ENCODE measurements around the gene TNIK.

TNIK gene

DNA sequence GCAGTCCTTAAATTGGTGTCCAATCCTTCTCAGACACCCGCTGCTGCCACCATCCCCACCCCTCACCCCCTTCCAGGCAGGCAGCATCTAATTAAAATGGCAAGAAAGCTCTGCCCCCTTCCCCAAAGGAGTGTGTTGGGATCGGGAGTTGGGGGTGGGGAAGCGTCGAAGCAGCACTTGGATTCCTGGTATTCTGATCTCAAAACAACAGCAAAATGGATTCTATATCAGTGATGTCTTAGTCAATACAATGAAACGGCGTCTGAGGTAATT, 1.4 kb downstream of the TNIK start:
- TF ChIP-seq, protein P1, sequence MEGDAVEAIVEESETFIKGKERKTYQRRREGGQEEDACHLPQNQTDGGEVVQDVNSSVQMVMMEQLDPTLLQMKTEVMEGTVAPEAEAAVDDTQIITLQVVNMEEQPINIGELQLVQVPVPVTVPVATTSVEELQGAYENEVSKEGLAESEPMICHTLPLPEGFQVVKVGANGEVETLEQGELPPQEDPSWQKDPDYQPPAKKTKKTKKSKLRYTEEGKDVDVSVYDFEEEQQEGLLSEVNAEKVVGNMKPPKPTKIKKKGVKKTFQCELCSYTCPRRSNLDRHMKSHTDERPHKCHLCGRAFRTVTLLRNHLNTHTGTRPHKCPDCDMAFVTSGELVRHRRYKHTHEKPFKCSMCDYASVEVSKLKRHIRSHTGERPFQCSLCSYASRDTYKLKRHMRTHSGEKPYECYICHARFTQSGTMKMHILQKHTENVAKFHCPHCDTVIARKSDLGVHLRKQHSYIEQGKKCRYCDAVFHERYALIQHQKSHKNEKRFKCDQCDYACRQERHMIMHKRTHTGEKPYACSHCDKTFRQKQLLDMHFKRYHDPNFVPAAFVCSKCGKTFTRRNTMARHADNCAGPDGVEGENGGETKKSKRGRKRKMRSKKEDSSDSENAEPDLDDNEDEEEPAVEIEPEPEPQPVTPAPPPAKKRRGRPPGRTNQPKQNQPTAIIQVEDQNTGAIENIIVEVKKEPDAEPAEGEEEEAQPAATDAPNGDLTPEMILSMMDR (IDR thresholded peaks at IDR 0.05; ENCODE audit: low read depth, low read length) = no peak
- no peaks in the 10 kb centered on the region for H3K27me3 ChIP-seq
- H3K4me1 ChIP-seq = peaks cover 17% of the 10 kb centered on the region
- H3K9me3 ChIP-seq = no peaks in the 10 kb centered on the region
- H3K36me3 ChIP-seq = no peaks in the 10 kb centered on the region
- peak overlapping the region; percentile 89 for H3K4me3 ChIP-seq (ENCODE audit: low read depth, low read length)
- no peak for DNase-seq

DNA sequence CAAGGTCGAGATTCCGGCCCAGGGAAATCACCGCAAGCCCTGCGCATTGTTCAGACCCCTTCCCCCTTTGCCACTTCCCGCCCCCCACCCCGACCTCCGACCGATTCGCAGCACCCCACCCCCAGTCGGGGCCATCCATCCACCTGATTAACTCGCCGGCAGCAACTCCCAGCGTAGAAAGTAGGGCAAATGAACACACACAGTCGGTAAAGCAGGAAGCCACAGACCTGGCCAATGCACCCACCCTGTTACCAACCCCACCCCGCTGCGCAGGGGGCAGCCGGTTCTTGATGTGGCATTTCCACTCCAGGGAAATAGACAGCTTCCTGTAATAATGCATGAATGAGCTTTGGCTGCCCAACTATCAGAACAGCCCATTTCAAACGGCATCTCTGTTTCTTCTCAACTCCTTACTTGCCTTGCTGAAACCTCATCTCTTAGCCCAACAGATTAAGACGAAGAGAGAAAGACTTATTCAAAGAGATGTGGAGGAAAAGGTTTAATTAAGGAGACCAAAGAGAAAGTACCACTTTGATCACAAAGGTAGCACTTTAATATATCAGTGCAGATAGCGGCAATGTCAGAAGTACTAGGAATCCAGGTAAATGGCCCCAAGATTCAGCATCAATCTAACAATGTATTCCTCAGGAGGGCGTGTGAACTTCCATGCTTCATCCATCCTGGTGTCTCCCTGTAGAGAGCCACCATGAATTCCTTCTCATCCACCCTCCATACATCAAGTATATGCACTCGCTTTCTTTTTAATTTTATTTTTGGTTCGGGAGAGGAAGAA, 1.9 kb downstream of the TNIK start:
- Histone ChIP-seq H3K27me3 (no peaks in the 10 kb centered on the region), H3K4me1 (peaks cover 17% of the 10 kb centered on the region), H3K4me3 (ENCODE audit: low read depth, low read length) (peak overlapping the region; percentile 89), H3K9me3 (no peaks in the 10 kb centered on the region), H3K36me3 (no peaks in the 10 kb centered on the region)
- DNase-seq = no peak
- TF ChIP-seq, protein P1 (IDR thresholded peaks at IDR 0.05; ENCODE audit: low read depth, low read length) = no peak

DNA sequence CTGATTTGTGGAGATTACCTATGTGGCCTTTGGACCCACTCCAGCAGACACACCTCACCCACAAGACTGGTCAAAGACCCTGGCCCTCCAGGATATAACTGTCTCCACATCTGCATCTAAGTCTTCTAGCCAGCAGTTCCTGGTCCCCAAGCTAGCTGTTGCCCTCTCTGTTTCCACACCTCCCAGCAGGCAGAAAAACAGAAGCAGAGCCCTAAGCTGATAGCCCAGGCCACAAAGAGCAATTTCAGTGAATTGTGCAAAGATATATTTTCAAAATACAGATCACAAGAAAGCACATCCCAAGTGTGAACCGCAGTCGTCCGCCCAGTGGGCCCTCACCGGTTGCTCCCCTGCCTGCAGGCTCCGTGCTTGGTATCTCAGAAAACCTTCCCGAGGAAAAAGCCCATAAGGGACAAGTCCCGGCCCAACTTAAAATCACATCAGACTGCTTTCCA, 2.6 kb downstream of the TNIK start:
- no peak for DNase-seq
- H3K4me3 ChIP-seq (ENCODE audit: low read depth, low read length) = peak overlapping the region; percentile 89

DNA sequence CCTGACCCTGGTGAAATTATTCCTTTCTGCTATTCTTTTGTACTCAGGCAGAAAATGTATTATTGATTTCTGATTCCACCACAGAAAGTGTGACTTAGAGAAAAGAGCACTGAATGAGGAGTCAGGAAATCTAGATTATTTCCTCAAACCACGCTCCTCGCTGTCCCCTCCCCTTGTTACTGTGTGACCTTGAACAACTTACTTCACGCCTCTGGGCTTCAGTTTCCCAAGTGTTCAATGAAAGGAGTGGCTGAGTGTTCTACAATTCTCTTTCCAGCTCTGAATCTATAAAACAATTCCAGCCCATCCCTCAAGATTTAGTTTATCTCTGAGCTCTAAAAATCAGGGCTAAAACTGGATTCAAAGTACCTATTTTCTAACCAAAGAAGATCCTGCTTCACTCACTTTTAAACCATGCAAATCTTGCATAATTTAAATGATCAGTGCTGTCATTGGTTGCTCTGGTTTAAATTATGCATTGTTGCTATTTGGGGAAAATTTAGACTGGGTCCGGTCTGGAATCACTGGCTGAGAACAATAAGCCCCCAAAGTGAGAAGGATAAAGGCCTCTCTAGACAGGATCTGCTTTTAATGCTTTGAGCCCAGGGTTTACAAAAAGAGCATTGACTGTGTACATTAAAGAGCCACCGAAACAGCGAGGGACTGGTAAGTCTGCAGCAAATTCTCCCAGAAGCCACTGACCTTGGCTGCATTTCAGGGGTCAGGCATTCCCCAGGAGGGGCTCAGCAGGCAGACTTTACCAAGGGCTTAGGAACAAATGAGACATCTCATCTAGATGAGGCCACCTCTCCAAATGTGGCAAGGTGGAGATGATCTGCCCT, 3.2 kb downstream of the TNIK start:
- no peaks in the 10 kb centered on the region for H3K9me3 ChIP-seq
- TF ChIP-seq, protein P1 (IDR thresholded peaks at IDR 0.05; ENCODE audit: low read depth, low read length) = no peak
- no peak overlapping the region; the same call in 1 of the 2 replicates for H3K4me3 ChIP-seq (ENCODE audit: low read depth, low read length)
- peaks cover 17% of the 10 kb centered on the region for H3K4me1 ChIP-seq
- no peak for DNase-seq
- H3K27me3 ChIP-seq = no peaks in the 10 kb centered on the region
- H3K36me3 ChIP-seq = no peaks in the 10 kb centered on the region

More for the DNA sequence above, 2.6 kb downstream of the TNIK start:
- Histone ChIP-seq H3K9me3 (no peaks in the 10 kb centered on the region), H3K27me3 (no peaks in the 10 kb centered on the region), H3K36me3 (no peaks in the 10 kb centered on the region), H3K4me1 (peaks cover 17% of the 10 kb centered on the region)
- TF ChIP-seq, protein P1 (IDR thresholded peaks at IDR 0.05; ENCODE audit: low read depth, low read length) = no peak

DNA sequence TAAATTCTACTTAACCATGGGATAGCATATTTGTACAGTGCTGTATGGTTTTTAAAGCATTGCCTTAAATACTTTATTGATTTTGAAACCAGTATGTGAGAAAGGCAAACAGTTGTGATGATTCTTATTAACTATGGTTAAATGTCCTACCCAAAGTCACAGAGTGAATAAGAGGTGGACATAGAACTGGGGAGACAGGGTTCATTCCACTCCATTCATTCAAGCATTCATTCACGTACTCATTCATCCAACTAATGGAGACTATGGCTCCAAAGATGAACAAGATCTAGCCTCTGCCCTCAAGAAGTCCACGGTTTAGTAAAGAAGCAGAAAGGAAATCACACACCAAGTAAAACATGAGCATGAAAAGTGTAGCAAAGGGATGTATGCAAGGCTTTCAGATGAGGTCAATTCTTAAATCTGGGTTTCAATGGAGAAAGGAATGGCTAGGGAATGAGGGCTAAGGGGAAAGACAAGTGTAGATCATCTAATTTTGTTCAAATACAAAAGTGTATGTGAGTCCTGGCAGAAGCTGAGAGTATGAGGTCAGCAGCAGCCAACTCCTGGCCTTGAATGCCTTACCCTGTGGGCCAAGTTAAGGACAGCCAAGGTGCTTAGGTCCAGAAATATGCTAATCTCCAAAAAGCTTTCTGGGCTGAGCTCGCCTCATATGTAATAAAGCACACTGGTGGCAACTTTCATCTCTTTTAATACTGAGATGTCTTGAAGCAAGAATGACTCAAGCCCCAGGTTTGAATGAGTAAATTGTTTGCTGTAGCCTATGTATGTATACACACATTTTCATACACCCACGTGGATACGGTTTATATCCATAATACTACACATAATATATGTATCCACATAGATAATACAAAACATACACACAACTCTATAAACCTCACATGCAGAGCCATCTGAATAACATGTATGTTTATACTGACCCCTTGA, 4.3 kb downstream of the TNIK start:
- Histone ChIP-seq H3K36me3 (no peaks in the 10 kb centered on the region), H3K9me3 (no peaks in the 10 kb centered on the region), H3K4me3 (ENCODE audit: low read depth, low read length) (no peak overlapping the region), H3K27me3 (no peaks in the 10 kb centered on the region), H3K4me1 (peaks cover 17% of the 10 kb centered on the region)
- TF ChIP-seq, protein P1 (IDR thresholded peaks at IDR 0.05; ENCODE audit: low read depth, low read length) = no peak
- no peak for DNase-seq
